Natural killer cell (primary cell): ENCODE data around the gene PSMD13. TPM values are rescaled to one million over a fixed set of nuclear protein-coding genes. Genes with fewer than 3 reads are reported as not detected.

Source experiments
- ATAC-seq, 3 donors: fragments of 150-1000 bp in 2 of 3; fragments of 200-7000 bp in 1 of 3; cut with Tn5 transposase; 1 replicate in 1 of 3; 2 replicates in 2 of 3; pipeline ENCODE4 v1.10.0; 2021; ENCODE audit warnings: mild to moderate bottlenecking in 2 of 3, moderate library complexity in 2 of 3
- DNase-seq, 2 donors: peaks; one replicate each; pipeline versions ENCODE4 v3.0.0 to v3.0.0-alpha.2; 2013 to 2021; ENCODE audit warnings: mixed read lengths in 1 of 2
- H3K27ac ChIP-seq: one replicate; pipeline ENCODE4 v1.5.1; 2013; ENCODE audit warnings: mild to moderate bottlenecking, low read length
- H3K27me3 ChIP-seq: one replicate; pipeline ENCODE4 v1.6.1; 2013; ENCODE audit warnings: low read length; ENCODE audit not compliant: control insufficient read depth, insufficient read depth
- H3K36me3 ChIP-seq: one replicate; pipeline ENCODE4 v1.6.1; 2013; ENCODE audit warnings: low read length; ENCODE audit not compliant: control insufficient read depth, insufficient read depth
- H3K4me1 ChIP-seq: one replicate; pipeline ENCODE4 v1.6.1; 2013; ENCODE audit warnings: low read length; ENCODE audit not compliant: control insufficient read depth, insufficient read depth
- H3K4me3 ChIP-seq: one replicate; pipeline ENCODE4 v1.5.1; 2013; ENCODE audit warnings: low read length
- H3K9me3 ChIP-seq: one replicate; pipeline ENCODE4 v1.6.1; 2013; ENCODE audit warnings: low read length; ENCODE audit not compliant: control insufficient read depth, insufficient read depth
- H3K27ac Mint-ChIP-seq, 2 donors: one replicate each; pipeline ENCODE4 v1.8.0; 2022; ENCODE audit warnings: mild to moderate bottlenecking in 2 of 2, mixed read lengths in 2 of 2, moderate library complexity in 1 of 2
- H3K27me3 Mint-ChIP-seq, 2 donors: one replicate each; pipeline ENCODE4 v1.8.0; 2022; ENCODE audit warnings: low read depth in 2 of 2, mixed read lengths in 2 of 2
- H3K36me3 Mint-ChIP-seq: one replicate; pipeline ENCODE4 v1.8.0; 2022; ENCODE audit warnings: mixed read lengths
- H3K4me1 Mint-ChIP-seq, 2 donors: one replicate each; pipeline ENCODE4 v1.8.0; 2022; ENCODE audit warnings: mixed read lengths in 2 of 2
- H3K4me3 Mint-ChIP-seq: one replicate; pipeline ENCODE4 v1.8.0; 2022; ENCODE audit warnings: mild to moderate bottlenecking, moderate library complexity, mixed read lengths
- H3K9me3 Mint-ChIP-seq, 2 donors: one replicate each; pipeline ENCODE4 v1.8.0; 2022; ENCODE audit warnings: mixed read lengths in 2 of 2
- WGBS: methylation state at CpG from one replicate; pipeline ENCODE4 v1.1.7; 2013; ENCODE audit warnings: missing lambda C conversion rate; ENCODE audit not compliant: insufficient coverage; 5-methylcytosine and 5-hydroxymethylcytosine counted together
- intact Hi-C: fragments of 100-400 bp; cut with micrococcal nuclease; formaldehyde crosslinking; loops from one replicate; pipeline ENCODE4 v1.14.2; 2022
- total RNA-seq, 4 donors: library from RNA; stranded (reverse); fragments of 120-200 nt in 1 of 4; gene quantifications; one replicate each; pipeline versions ENCODE4 v1.2.3 to v1.2.4, GENCODE V29; 2013 to 2022
- TF ChIP-seq, protein P1 (sequence below): fragments of 200-600 bp; IDR thresholded peaks from one replicate; pipeline ENCODE4 v1.8.0; 2022; ENCODE audit warnings: antibody characterized with exemption

The PSMD13 gene
- total RNA-seq, 3 donors from 2014 or later (not counting 1 experiment from before 2014, with no cell fraction given): 94.6 to 111 (median 104) TPM

DNA sequence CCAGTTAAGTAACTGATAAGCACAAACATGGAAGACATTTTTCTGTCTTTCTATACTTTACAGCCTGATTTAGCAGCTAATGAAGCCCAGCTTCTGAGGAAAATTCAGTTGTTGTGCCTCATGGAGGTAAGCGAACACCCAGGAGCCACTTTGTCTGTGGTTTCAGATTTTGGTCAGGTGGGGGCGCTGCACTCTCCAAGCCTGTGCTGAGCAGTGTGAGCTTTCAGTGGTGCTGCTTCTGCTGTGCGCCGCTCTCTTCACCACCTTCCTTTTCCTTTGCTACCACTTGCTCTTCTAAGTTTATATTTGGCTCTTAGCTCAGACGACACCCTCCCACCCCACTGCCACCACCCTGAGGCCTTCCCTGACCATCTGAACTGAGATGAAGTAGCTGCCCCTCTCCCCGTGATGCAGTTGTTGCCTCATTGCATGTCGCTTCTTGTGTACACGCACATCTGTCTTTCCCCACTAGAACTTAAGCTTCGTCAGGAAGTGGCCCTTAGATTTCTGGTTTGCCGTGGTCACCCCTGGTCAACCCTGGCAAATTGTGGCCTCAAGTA is 14.0 kb downstream of the PSMD13 start:
- Histone ChIP-seq H3K27ac (no peak overlapping the region), H3K4me1 (peaks cover 5% of the 10 kb centered on the region), H3K4me3 (no peak overlapping the region), H3K27me3 (no peaks in the 10 kb centered on the region), H3K9me3 (no peaks in the 10 kb centered on the region), H3K36me3 (peaks cover 64% of the 10 kb centered on the region)
- intact Hi-C loops: loop anchor here (2.0 to 5.0 kb wide), 3 partner anchors 56 to 196 kb away; partner anchors contain the start of gene IFITM2
- Mint-ChIP-seq H3K9me3 (no peaks in the 10 kb centered on the region), H3K4me3 (no peak overlapping the region), H3K27ac (peak overlapping the region in 1 of 2 donors; percentile 40), H3K36me3 (peaks cover 33% of the 10 kb centered on the region), H3K4me1 (peaks cover 0 to 13% of the 10 kb centered on the region in 2 donors), H3K27me3 (no peaks in the 10 kb centered on the region)
- TF ChIP-seq, protein P1, sequence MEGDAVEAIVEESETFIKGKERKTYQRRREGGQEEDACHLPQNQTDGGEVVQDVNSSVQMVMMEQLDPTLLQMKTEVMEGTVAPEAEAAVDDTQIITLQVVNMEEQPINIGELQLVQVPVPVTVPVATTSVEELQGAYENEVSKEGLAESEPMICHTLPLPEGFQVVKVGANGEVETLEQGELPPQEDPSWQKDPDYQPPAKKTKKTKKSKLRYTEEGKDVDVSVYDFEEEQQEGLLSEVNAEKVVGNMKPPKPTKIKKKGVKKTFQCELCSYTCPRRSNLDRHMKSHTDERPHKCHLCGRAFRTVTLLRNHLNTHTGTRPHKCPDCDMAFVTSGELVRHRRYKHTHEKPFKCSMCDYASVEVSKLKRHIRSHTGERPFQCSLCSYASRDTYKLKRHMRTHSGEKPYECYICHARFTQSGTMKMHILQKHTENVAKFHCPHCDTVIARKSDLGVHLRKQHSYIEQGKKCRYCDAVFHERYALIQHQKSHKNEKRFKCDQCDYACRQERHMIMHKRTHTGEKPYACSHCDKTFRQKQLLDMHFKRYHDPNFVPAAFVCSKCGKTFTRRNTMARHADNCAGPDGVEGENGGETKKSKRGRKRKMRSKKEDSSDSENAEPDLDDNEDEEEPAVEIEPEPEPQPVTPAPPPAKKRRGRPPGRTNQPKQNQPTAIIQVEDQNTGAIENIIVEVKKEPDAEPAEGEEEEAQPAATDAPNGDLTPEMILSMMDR: peak; percentile 67
- 58% methylated on average over 10 of the region's 10 CpGs for WGBS
- peak; percentile 73 to 90 for DNase-seq
- ATAC-seq: peak; percentile 93 to 100 (median 97)

DNA sequence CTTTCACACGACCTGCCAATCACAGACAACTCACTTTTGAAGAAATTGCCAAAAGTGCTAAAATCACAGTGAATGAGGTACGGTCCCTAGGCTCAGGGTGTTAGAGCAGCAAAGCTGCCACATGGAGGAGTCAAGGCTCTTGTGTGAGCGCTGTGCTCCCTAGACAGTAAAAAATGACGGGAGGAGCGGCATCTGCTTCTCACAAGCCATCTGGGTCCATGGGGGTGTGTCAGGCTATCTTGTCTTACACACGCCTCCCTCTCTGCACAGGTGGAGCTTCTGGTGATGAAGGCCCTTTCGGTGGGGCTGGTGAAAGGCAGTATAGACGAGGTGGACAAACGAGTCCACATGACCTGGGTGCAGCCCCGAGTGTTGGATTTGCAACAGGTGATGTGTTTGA is 14.8 kb downstream of the PSMD13 start:
- H3K36me3 ChIP-seq: peaks cover 56% of the 10 kb centered on the region

DNA sequence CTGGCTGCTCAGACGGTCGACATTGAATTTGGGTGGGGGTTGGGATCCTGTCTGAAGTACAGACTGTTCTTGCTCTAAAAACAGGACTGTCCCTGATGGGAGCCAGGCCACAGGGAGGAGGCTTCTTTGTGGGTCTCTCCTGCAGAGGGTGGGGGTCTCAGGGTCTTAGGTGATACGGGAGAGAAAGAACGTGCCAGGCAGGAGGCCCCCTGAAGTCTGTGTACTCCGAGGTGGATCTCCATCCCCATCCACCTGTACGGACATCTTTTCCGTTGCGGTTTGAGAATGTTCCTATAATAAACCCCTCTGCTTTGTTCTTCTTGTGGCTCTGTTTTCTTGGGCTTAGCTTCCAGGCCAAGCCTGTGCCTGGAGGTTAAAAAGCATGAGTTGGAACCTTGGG is 15.9 kb downstream of the PSMD13 start:
- peaks cover 47% of the 10 kb centered on the region for H3K36me3 ChIP-seq
- ATAC-seq (no peak), DNase-seq (no peak)
- H3K9me3 ChIP-seq: no peaks in the 10 kb centered on the region
- Mint-ChIP-seq H3K27ac (no peak overlapping the region), H3K4me3 (no peak overlapping the region), H3K36me3 (peaks cover 27% of the 10 kb centered on the region), H3K27me3 (no peaks in the 10 kb centered on the region), H3K9me3 (no peaks in the 10 kb centered on the region), H3K4me1 (peaks cover 0 to 13% of the 10 kb centered on the region in 2 donors)
- peaks cover 14% of the 10 kb centered on the region for H3K4me1 ChIP-seq
- intact Hi-C loops: loop anchor here (5.0 kb wide), 2 partner anchors 55 to 195 kb away; partner anchors contain the start of gene IFITM2
- no peaks in the 10 kb centered on the region for H3K27me3 ChIP-seq
- WGBS: 94% methylated on average over 8 of the region's 8 CpGs
- TF ChIP-seq, protein P1: no peak
- no peak overlapping the region for H3K4me3 ChIP-seq
- H3K27ac ChIP-seq: no peak overlapping the region

More for the DNA sequence above, 14.8 kb downstream of the PSMD13 start:
- Histone ChIP-seq H3K4me3 (no peak overlapping the region), H3K4me1 (peaks cover 5% of the 10 kb centered on the region), H3K27me3 (no peaks in the 10 kb centered on the region), H3K9me3 (no peaks in the 10 kb centered on the region), H3K27ac (no peak overlapping the region)
- no peak for ATAC-seq
- Mint-ChIP-seq H3K9me3 (no peaks in the 10 kb centered on the region), H3K4me1 (peaks cover 0 to 13% of the 10 kb centered on the region in 2 donors), H3K4me3 (no peak overlapping the region), H3K27me3 (no peaks in the 10 kb centered on the region), H3K27ac (no peak overlapping the region), H3K36me3 (peaks cover 33% of the 10 kb centered on the region)
- TF ChIP-seq, protein P1: no peak
- 94% methylated on average over 10 of the region's 10 CpGs for whole genome bisulfite sequencing
- peak in 1 of 2 donors; percentile 34 for DNase-seq
- intact Hi-C loops: loop anchor here (2.0 to 5.0 kb wide), 3 partner anchors 56 to 196 kb away; partner anchors contain the start of gene IFITM2
